Neural cell (in vitro differentiated cells): Measurements from ENCODE around the gene TPM1. TPM values are rescaled to one million over a fixed set of nuclear protein-coding genes. Genes with fewer than 3 reads are reported as not detected.

Experiments used
- H2AFZ ChIP-seq: fragments of 200-600, 300-800 bp; sonication (generic), shearing (Covaris generic); 2 replicates; pipeline ENCODE4 v1.6.0; 2014; ENCODE audit warnings: low read depth, mild to moderate bottlenecking, antibody characterized with exemption, low read length, moderate library complexity
- H3F3A ChIP-seq: fragments of 200-600 bp; shearing (Covaris generic); 2 replicates; pipeline ENCODE4 v1.6.1; 2016; ENCODE audit warnings: mild to moderate bottlenecking, moderate library complexity, mixed read lengths, antibody characterized with exemption, low read length; ENCODE audit not compliant: insufficient read depth, poor library complexity, severe bottlenecking
- H3K27ac ChIP-seq: fragments of 200-600, 300-800 bp; sonication (generic), shearing (Covaris generic); 2 replicates; pipeline ENCODE4 v1.5.1; 2014; ENCODE audit warnings: mild to moderate bottlenecking, low read length, moderate library complexity
- H3K27me3 ChIP-seq: fragments of 300-800, 200-600 bp; sonication (generic), shearing (Covaris generic); 2 replicates; pipeline ENCODE4 v1.6.0; 2014; ENCODE audit warnings: mild to moderate bottlenecking, low read depth, low read length, moderate library complexity; ENCODE audit not compliant: insufficient read depth
- H3K36me3 ChIP-seq: fragments of 300-800, 200-600 bp; sonication (generic), shearing (Covaris generic); 2 replicates; pipeline ENCODE4 v1.5.1; 2014; ENCODE audit warnings: mild to moderate bottlenecking, antibody characterized with exemption, low read length, moderate library complexity; ENCODE audit not compliant: insufficient read depth
- H3K4me2 ChIP-seq: fragments of 300-800, 200-600 bp; sonication (generic), shearing (Covaris generic); 2 replicates; pipeline ENCODE4 v1.6.0; 2014; ENCODE audit warnings: mild to moderate bottlenecking, low read length
- H3K4me3 ChIP-seq: fragments of 300-800, 200-600 bp; sonication (generic), shearing (Covaris generic); 2 replicates; pipeline ENCODE4 v1.5.1; 2014; ENCODE audit warnings: mild to moderate bottlenecking, low read length, moderate library complexity
- H3K79me2 ChIP-seq: fragments of 200-600 bp; shearing (Covaris generic); replicated peaks from 2 replicates; pipeline ENCODE4 v1.6.0; 2014; ENCODE audit warnings: mild to moderate bottlenecking, low read length, moderate library complexity; ENCODE audit not compliant: insufficient read depth
- H3K9ac ChIP-seq: fragments of 300-800, 200-600 bp; sonication (generic), shearing (Covaris generic); 2 replicates; pipeline ENCODE4 v1.6.1; 2016; ENCODE audit warnings: mild to moderate bottlenecking, low read length, mixed read lengths
- H3K9me2 ChIP-seq: fragments of 200-600 bp; shearing (Covaris generic); 2 replicates; pipeline ENCODE4 v1.6.1; 2016; ENCODE audit warnings: mild to moderate bottlenecking, low read length, mixed read lengths; ENCODE audit not compliant: insufficient read depth
- H3K9me3 ChIP-seq: fragments of 200-600, 300-800 bp; sonication (generic), shearing (Covaris generic); 2 replicates; pipeline ENCODE4 v1.6.1; 2016; ENCODE audit warnings: mild to moderate bottlenecking, mixed run types, low read length, moderate library complexity, mixed read lengths
- H4K20me1 ChIP-seq: fragments of 200-600 bp; shearing (Covaris generic); 2 replicates; pipeline ENCODE4 v1.6.1; 2016; ENCODE audit warnings: mild to moderate bottlenecking, mixed run types; ENCODE audit not compliant: insufficient read depth
- EP300 ChIP-seq: fragments of 450-650 bp; conservative IDR thresholded peaks from 2 replicates; pipeline ENCODE4 v1.6.1; 2014; ENCODE audit warnings: antibody characterized with exemption, mild to moderate bottlenecking, moderate library complexity; ENCODE audit not compliant: poor library complexity, severe bottlenecking
- EZH2 ChIP-seq: fragments of 200-600, 300-800 bp; shearing (Covaris generic), sonication (generic); IDR thresholded peaks from 2 replicates; pipeline ENCODE4 v1.6.1; 2014; ENCODE audit warnings: antibody characterized with exemption, low read length, borderline replicate concordance, mild to moderate bottlenecking; ENCODE audit not compliant: insufficient read depth, poor library complexity, severe bottlenecking
- MXI1 ChIP-seq: fragments of 450-650 bp; conservative IDR thresholded peaks from 2 replicates; pipeline ENCODE4 v1.6.1; 2014; ENCODE audit warnings: antibody characterized with exemption, mild to moderate bottlenecking; ENCODE audit not compliant: poor library complexity, severe bottlenecking
- POLR2AphosphoS5 ChIP-seq: IDR thresholded peaks from 2 replicates; pipeline ENCODE4 v1.6.1; 2012
- RAD21 ChIP-seq: fragments of 450-650 bp; conservative IDR thresholded peaks from 2 replicates; pipeline ENCODE4 v1.6.1; 2014; ENCODE audit warnings: antibody characterized with exemption, mild to moderate bottlenecking, moderate library complexity
- SMC3 ChIP-seq: fragments of 450-650 bp; conservative IDR thresholded peaks from 2 replicates; pipeline ENCODE4 v1.6.1; 2014; ENCODE audit warnings: antibody characterized with exemption, mild to moderate bottlenecking, moderate library complexity; ENCODE audit not compliant: poor library complexity
- TAF1 ChIP-seq: IDR thresholded peaks from 2 replicates; pipeline ENCODE4 v1.6.1; 2012; ENCODE audit warnings: low read depth
- polyA plus RNA-seq: library from polyadenylated mRNA; depleted of rRNA; stranded (reverse); fragments of >200 nt; gene quantifications from 2 replicates; pipeline ENCODE4 v1.2.3, GENCODE V29; 2014
- TF ChIP-seq, protein P1 (sequence below): IDR thresholded peaks from 2 replicates; pipeline ENCODE4 v1.6.1; 2012; ENCODE audit warnings: borderline replicate concordance
- TF ChIP-seq, protein P2 (sequence below): fragments of 450-650 bp; IDR thresholded peaks from 2 replicates; pipeline ENCODE4 v1.5.1; 2014; ENCODE audit warnings: antibody characterized with exemption, mild to moderate bottlenecking, moderate library complexity; ENCODE audit not compliant: poor library complexity, severe bottlenecking

The TPM1 gene
- polyA plus RNA-seq, 1 donor from 2014 or later, result 254 TPM

DNA sequence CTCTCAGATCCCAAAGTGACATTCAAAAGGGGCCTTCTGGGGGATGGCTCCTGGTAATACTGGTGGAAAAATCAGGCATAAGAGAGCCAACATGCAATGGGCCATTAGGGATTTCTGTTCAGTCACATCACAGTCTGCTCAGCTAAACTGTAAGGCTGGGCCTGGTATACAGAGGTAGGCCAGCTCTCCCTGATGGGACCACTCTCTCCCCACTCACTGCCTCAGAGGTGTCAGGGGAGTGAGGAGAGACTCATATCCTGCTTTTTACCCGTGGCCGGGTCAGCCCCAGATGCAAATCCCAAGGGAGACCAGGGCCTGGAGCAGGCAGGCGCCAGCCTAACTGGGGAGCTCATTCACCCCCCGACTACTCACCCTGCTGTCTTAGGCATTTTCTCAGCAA is 48.1 kb upstream of the TPM1 start:
- H3K9me2 ChIP-seq, result no peaks in the 10 kb centered on the region
- TF ChIP-seq EP300, result no peak
- TF ChIP-seq RAD21, result no peak
- TF ChIP-seq MXI1, result no peak
- no peak for TF ChIP-seq SMC3
- TF ChIP-seq EZH2, result no peak
- TF ChIP-seq, protein P1, sequence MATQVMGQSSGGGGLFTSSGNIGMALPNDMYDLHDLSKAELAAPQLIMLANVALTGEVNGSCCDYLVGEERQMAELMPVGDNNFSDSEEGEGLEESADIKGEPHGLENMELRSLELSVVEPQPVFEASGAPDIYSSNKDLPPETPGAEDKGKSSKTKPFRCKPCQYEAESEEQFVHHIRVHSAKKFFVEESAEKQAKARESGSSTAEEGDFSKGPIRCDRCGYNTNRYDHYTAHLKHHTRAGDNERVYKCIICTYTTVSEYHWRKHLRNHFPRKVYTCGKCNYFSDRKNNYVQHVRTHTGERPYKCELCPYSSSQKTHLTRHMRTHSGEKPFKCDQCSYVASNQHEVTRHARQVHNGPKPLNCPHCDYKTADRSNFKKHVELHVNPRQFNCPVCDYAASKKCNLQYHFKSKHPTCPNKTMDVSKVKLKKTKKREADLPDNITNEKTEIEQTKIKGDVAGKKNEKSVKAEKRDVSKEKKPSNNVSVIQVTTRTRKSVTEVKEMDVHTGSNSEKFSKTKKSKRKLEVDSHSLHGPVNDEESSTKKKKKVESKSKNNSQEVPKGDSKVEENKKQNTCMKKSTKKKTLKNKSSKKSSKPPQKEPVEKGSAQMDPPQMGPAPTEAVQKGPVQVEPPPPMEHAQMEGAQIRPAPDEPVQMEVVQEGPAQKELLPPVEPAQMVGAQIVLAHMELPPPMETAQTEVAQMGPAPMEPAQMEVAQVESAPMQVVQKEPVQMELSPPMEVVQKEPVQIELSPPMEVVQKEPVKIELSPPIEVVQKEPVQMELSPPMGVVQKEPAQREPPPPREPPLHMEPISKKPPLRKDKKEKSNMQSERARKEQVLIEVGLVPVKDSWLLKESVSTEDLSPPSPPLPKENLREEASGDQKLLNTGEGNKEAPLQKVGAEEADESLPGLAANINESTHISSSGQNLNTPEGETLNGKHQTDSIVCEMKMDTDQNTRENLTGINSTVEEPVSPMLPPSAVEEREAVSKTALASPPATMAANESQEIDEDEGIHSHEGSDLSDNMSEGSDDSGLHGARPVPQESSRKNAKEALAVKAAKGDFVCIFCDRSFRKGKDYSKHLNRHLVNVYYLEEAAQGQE, result no peak
- TF ChIP-seq, protein P2, sequence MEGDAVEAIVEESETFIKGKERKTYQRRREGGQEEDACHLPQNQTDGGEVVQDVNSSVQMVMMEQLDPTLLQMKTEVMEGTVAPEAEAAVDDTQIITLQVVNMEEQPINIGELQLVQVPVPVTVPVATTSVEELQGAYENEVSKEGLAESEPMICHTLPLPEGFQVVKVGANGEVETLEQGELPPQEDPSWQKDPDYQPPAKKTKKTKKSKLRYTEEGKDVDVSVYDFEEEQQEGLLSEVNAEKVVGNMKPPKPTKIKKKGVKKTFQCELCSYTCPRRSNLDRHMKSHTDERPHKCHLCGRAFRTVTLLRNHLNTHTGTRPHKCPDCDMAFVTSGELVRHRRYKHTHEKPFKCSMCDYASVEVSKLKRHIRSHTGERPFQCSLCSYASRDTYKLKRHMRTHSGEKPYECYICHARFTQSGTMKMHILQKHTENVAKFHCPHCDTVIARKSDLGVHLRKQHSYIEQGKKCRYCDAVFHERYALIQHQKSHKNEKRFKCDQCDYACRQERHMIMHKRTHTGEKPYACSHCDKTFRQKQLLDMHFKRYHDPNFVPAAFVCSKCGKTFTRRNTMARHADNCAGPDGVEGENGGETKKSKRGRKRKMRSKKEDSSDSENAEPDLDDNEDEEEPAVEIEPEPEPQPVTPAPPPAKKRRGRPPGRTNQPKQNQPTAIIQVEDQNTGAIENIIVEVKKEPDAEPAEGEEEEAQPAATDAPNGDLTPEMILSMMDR, result no peak
- TF ChIP-seq TAF1, result no peak
- no peak for TF ChIP-seq POLR2AphosphoS5
- no peaks in the 10 kb centered on the region for H4K20me1 ChIP-seq
- H3K4me3 ChIP-seq, result no peak overlapping the region
- H3K27ac ChIP-seq, result no peak overlapping the region
- no peaks in the 10 kb centered on the region for H3F3A ChIP-seq
- H3K36me3 ChIP-seq, result no peaks in the 10 kb centered on the region
- H3K9ac ChIP-seq, result no peak overlapping the region
- no peaks in the 10 kb centered on the region for H3K79me2 ChIP-seq
- no peak overlapping the region for H3K4me2 ChIP-seq
- no peak overlapping the region for H2AFZ ChIP-seq
- no peaks in the 10 kb centered on the region for H3K27me3 ChIP-seq
- H3K9me3 ChIP-seq, result no peaks in the 10 kb centered on the region

DNA sequence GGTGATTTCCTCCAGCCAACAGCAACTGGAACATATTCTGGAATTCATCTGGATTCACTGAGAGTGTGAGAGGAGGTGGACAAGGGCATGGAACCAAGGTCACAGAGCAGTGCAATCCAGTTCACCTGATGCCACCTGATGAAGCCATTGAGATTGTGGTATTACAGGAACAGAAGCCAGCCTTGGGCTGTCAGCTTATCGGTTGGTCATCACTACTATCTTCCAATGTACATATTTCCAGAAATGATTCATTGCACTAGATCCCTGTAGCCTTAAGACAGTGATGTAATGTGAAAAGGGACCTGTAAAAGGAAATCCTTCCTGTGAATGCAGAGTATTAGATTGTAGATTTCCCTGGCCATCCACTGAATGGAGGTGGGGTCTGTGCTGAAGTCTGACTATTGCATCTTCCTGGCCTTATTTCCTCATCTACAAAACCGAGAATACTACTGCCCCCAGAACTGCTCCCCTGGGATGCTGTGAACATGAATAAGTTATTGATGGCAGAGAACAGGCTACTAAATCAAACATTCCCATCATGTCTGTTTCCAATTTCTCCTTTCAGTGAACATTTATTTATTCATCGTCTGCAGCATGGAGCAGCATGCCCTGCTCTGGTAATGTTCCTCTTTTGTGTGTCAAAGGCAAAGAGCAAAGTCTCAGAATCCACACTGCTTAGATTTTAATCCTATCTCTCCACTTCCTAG is 47.4 kb upstream of the TPM1 start:
- no peaks in the 10 kb centered on the region for H3K27me3 ChIP-seq
- H3K79me2 ChIP-seq, result no peaks in the 10 kb centered on the region
- no peak overlapping the region for H3K4me3 ChIP-seq
- H3K9me2 ChIP-seq, result no peaks in the 10 kb centered on the region
- H3K36me3 ChIP-seq, result no peaks in the 10 kb centered on the region
- H3F3A ChIP-seq, result no peaks in the 10 kb centered on the region
- H3K9me3 ChIP-seq, result no peaks in the 10 kb centered on the region
- H3K27ac ChIP-seq, result no peak overlapping the region
- TF ChIP-seq, protein P1, result no peak
- TF ChIP-seq, protein P2, result no peak
- TF ChIP-seq POLR2AphosphoS5 (no peak), EP300 (no peak), MXI1 (no peak), TAF1 (no peak), EZH2 (no peak), SMC3 (no peak), RAD21 (no peak)
- no peak overlapping the region for H3K9ac ChIP-seq
- no peaks in the 10 kb centered on the region for H4K20me1 ChIP-seq
- H3K4me2 ChIP-seq, result no peak overlapping the region
- H2AFZ ChIP-seq, result no peak overlapping the region
